ENCODE results near the gene PFN4.

Gene PFN4

DNA sequence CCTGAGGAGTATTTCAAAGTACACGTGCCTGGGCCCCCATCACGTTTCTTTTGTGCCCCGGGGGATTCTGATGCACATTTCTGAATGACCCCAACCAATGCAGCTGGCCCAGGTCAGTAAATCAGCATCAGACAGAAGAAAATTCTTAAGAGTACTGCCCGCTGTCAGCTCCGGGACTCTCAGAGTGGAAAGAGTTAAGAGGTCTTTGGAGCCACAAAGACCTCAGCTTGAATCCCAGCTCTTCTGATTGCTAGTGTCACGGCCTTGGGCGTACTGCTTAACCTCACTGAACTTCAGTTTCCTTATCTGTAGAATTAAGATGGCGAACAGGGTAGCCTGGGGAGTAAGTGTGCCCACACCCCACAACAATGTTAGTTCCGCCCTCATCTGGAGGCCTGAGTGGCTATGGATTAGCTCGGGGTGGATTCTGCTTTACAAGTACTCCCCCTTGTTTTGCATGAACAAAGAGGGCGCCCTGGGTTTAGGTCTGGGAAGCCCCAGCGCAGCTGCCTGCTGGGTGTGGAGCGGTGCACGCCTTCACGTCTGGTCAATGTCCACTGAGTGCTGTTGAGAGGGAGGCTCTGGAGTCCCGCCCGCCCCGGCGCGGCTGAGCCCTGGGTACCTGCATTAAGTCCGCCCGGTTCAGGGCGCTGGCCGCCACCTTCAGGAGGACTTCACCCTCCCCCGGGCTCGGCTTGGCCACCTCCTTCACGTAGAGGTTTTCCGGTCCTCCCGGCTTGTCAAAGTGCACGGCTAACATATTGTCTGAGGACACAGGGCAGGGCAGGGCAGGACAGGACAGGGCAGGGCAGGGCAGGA, 39.4 kb downstream of the PFN4 start:
- no peaks in the 10 kb centered on the region for H3K9me3 ChIP-seq
- H3K4me1 ChIP-seq (ENCODE audit: control insufficient read depth in 1 of 2, insufficient read depth in 1 of 2, low read depth in 1 of 2, low read length in 1 of 2): peaks cover 64 to 65% of the 10 kb centered on the region in 2 experiments
- peak overlapping the region; percentile 81 for H3K27ac ChIP-seq
- TF ChIP-seq, protein P1, sequence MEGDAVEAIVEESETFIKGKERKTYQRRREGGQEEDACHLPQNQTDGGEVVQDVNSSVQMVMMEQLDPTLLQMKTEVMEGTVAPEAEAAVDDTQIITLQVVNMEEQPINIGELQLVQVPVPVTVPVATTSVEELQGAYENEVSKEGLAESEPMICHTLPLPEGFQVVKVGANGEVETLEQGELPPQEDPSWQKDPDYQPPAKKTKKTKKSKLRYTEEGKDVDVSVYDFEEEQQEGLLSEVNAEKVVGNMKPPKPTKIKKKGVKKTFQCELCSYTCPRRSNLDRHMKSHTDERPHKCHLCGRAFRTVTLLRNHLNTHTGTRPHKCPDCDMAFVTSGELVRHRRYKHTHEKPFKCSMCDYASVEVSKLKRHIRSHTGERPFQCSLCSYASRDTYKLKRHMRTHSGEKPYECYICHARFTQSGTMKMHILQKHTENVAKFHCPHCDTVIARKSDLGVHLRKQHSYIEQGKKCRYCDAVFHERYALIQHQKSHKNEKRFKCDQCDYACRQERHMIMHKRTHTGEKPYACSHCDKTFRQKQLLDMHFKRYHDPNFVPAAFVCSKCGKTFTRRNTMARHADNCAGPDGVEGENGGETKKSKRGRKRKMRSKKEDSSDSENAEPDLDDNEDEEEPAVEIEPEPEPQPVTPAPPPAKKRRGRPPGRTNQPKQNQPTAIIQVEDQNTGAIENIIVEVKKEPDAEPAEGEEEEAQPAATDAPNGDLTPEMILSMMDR (IDR thresholded peaks at IDR 0.05): no peak
- peaks cover 30% of the 10 kb centered on the region for H3K36me3 ChIP-seq
- H3K4me3 ChIP-seq (ENCODE audit: low read depth in 1 of 2, low read length in 1 of 2): peak overlapping the region; percentile 77 to 83
- no peaks in the 10 kb centered on the region for H3K27me3 ChIP-seq

DNA sequence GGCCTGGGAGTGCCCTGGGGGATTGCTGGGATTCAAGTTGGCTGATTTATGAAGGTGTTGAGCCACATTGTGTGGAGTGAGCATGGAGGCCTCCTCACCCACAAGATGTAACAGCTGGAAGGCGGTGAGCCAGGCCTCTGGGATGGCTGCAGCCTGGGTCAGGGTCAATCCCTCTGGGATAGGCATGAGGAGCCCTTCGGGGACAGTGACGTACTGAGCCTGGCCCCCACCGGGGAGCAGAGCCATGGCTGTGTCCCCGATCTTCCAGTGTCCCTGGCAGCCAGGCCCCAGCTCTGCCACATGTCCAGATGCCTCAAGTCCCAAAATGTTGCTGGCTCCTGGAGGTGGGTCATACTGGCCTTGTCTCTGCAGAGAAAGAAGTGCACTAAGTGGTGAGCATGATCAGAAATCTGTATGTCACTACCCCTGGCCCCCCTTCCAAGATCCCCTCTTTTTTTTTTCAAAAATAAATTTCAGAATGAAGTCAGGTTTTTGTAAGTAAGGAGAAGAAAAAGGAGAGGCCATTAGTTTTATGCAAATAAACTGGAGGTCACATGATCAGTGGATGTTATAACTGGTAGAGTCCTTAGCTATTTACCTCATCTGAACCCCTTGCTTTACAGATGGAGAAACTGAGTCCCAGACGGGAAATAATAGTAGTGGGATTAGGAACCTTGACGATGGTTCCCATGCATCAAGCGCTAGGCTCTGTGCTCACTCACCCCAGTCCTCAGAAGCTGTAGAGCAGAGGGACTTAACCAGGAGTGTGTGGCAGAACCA, 40.2 kb downstream of the PFN4 start:
- no peaks in the 10 kb centered on the region for H3K27me3 ChIP-seq
- TF ChIP-seq, protein P1 (IDR thresholded peaks at IDR 0.05): no peak
- peak overlapping the region; percentile 81 for H3K27ac ChIP-seq
- H3K36me3 ChIP-seq: peaks cover 22% of the 10 kb centered on the region
- H3K9me3 ChIP-seq: no peaks in the 10 kb centered on the region
- H3K4me3 ChIP-seq (ENCODE audit: low read depth in 1 of 2, low read length in 1 of 2): peak overlapping the region; percentile 77 to 83
- H3K4me1 ChIP-seq (ENCODE audit: control insufficient read depth in 1 of 2, insufficient read depth in 1 of 2, low read depth in 1 of 2, low read length in 1 of 2): peaks cover 66 to 67% of the 10 kb centered on the region in 2 experiments

DNA sequence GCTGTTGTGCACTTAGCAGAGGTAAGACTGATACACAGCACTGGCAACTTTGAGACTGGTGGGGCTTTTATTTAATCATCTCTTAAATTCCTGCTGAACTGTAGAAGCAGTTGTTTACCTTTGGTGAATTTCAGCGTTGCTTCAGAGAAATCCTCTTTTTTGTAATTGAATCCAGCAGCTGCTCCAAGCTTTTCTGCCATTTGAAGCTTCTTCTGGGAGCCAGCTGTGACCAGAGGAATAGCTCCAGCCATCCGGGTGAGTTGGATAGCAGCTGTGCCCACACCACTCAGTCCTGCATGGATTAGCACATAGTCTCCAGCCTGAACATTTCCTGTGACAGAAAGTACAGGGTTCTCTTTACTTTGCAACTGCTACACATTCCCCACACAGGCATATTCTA, 42.4 kb downstream of the PFN4 start:
- Histone ChIP-seq H3K4me1 (ENCODE audit: control insufficient read depth in 1 of 2, insufficient read depth in 1 of 2, low read depth in 1 of 2, low read length in 1 of 2) (peaks cover 76 to 77% of the 10 kb centered on the region in 2 experiments), H3K27ac (peak overlapping the region; percentile 81), H3K36me3 (peaks cover 14% of the 10 kb centered on the region), H3K9me3 (no peaks in the 10 kb centered on the region), H3K27me3 (no peaks in the 10 kb centered on the region), H3K4me3 (ENCODE audit: low read depth in 1 of 2, low read length in 1 of 2) (no peak overlapping the region)
- TF ChIP-seq, protein P1 (IDR thresholded peaks at IDR 0.05): no peak

DNA sequence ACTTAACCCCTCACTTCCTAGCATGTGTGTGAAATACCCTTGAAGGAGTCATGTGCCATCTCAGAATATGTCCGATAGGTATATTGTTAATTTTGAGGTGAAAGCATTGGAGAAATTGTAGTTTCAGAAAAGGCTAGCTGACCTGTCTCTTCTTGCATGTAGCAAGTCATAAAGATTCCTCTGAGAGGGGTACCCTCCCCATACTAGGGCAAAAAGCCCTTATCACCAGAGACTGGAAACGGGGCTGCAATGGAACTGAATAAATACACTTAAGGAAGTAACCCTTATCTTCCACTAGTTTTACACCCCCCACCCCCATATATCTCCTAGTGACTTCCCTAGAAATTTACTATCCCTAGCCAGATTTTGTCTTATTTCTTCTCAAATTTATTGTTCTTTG, 45.3 kb downstream of the PFN4 start:
- no peaks in the 10 kb centered on the region for H3K27me3 ChIP-seq
- H3K27ac ChIP-seq: peak overlapping the region; percentile 95
- H3K9me3 ChIP-seq: no peaks in the 10 kb centered on the region
- peaks cover 32% of the 10 kb centered on the region for H3K36me3 ChIP-seq
- TF ChIP-seq, protein P1 (IDR thresholded peaks at IDR 0.05): no peak
- H3K4me1 ChIP-seq (ENCODE audit: control insufficient read depth in 1 of 2, insufficient read depth in 1 of 2, low read depth in 1 of 2, low read length in 1 of 2): peaks cover 59 to 64% of the 10 kb centered on the region in 2 experiments
- peak overlapping the region; percentile 84 to 100 for H3K4me3 ChIP-seq (ENCODE audit: low read depth in 1 of 2, low read length in 1 of 2)

DNA sequence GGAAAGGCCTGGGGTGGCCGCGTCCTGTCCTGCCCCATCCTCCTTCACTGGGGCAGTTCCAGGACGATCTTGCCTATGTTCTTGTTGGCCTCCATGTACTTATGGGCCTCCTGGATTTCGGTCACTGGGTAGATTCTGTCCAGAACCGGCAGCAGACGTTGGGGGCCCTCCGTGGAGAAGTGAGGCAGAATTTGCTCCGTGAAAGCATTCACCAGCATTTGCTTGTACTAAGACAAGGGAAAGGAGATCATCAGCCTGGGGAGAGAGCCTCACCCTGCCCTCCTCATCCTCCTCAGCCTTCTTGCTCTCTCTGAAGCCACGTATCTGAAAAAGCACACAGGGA, 45.6 kb downstream of the PFN4 start:
- Histone ChIP-seq H3K27me3 (no peaks in the 10 kb centered on the region), H3K27ac (peak overlapping the region; percentile 95)

More for the DNA sequence above, 45.6 kb downstream of the PFN4 start:
- Histone ChIP-seq H3K36me3 (peaks cover 32% of the 10 kb centered on the region), H3K4me1 (ENCODE audit: control insufficient read depth in 1 of 2, insufficient read depth in 1 of 2, low read depth in 1 of 2, low read length in 1 of 2) (peaks cover 56 to 60% of the 10 kb centered on the region in 2 experiments), H3K9me3 (no peaks in the 10 kb centered on the region), H3K4me3 (ENCODE audit: low read depth in 1 of 2, low read length in 1 of 2) (peak overlapping the region; percentile 84 to 100)
- TF ChIP-seq, protein P1 (IDR thresholded peaks at IDR 0.05): no peak
